Measurements from ENCODE around the gene ODAD4. TPM values are rescaled to one million over a fixed set of nuclear protein-coding genes. Genes with fewer than 3 reads are reported as not detected.

The ODAD4 gene
- total RNA-seq, 2 experiments from 2014 or later = 2.2 to 2.7 TPM

- ATAC-seq (ENCODE audit: poor library complexity) = no peak
- Histone ChIP-seq H3K27me3 (ENCODE audit: control insufficient read depth in 1 of 2, insufficient read depth in 2 of 2, low read length in 2 of 2) (no peaks in the 10 kb centered on the region), H3K4me3 (ENCODE audit: low read length) (peak overlapping the region; percentile 90), H3K27ac (ENCODE audit: low read depth in 1 of 2, low read length in 2 of 2) (peak overlapping the region in 1 of 2 donors; percentile 69), H3K4me1 (ENCODE audit: insufficient read depth, low read length) (peaks cover 35% of the 10 kb centered on the region), H3K36me3 (ENCODE audit: insufficient read depth, low read length) (peaks cover 8% of the 10 kb centered on the region), H3K9me3 (ENCODE audit: control insufficient read depth in 1 of 2, insufficient read depth in 1 of 2, low read length in 2 of 2) (no peaks in the 10 kb centered on the region)
- Mint-ChIP-seq H3K27me3 (no peaks in the 10 kb centered on the region), H3K36me3 (ENCODE audit: low read depth) (no peaks in the 10 kb centered on the region), H3K4me3 (peak overlapping the region; percentile 95), H3K9me3 (no peaks in the 10 kb centered on the region), H3K27ac (peak overlapping the region; percentile 64), H3K4me1 (ENCODE audit: low read depth) (peaks cover 27% of the 10 kb centered on the region)
- intact Hi-C loops (cut with DNase I, micrococcal nuclease) = loop anchor here in 1 of 2 experiments (1.0 to 5.0 kb wide), 4 partner anchors 11 to 98 kb away; partner anchors contain the start of genes CNP, DNAJC7, KLHL11 and ODAD4
- peak in 1 of 14 experiments; percentile 5 for DNase-seq
- ChIA-PET CTCF (interaction anchor here (1.8 kb wide), 1 partner anchor 12 kb away, joined by 12 read pairs; the partner anchor contains the start of gene ODAD4), POLR2A (interaction anchor here (0.5 to 3.6 kb wide), 8 partner anchors 10 to 470 kb away, joined by 3 to 44 read pairs (median 12); partner anchors contain the start of genes CNP, DNAJC7, EIF1 and KLHL11)
- no peak for TF ChIP-seq CTCF (IDR thresholded peaks at IDR 0.05)
Measured at GRCh38 chr17:41919165-41919817, 11.1 kb upstream of the ODAD4 start.

- H3K27ac Mint-ChIP-seq = peak overlapping the region; percentile 46
- no peak for ATAC-seq (ENCODE audit: poor library complexity)
- no peaks in the 10 kb centered on the region for H3K27me3 ChIP-seq (ENCODE audit: control insufficient read depth in 1 of 2, insufficient read depth in 2 of 2, low read length in 2 of 2)
- ChIA-PET POLR2A (interaction anchor here (3.6 kb wide), 1 partner anchor 9 kb away, joined by 44 read pairs; the partner anchor contains the start of gene ODAD4), CTCF (no interaction called here)
- no peaks in the 10 kb centered on the region for H3K9me3 ChIP-seq (ENCODE audit: control insufficient read depth in 1 of 2, insufficient read depth in 1 of 2, low read length in 2 of 2)
- DNase-seq = peak in 2 of 14 experiments; percentile 11 to 35
- intact Hi-C loops (cut with DNase I, micrococcal nuclease) = loop anchor here in 1 of 2 experiments (1.0 to 5.0 kb wide), 5 partner anchors 10 to 192 kb away; partner anchors contain the start of genes CNP, DHX58, DNAJC7 and KLHL11
- no peak overlapping the region for H3K4me3 ChIP-seq (ENCODE audit: low read length)
- no peak overlapping the region for H3K27ac ChIP-seq (ENCODE audit: low read depth in 1 of 2, low read length in 2 of 2)
- H3K36me3 Mint-ChIP-seq (ENCODE audit: low read depth) = no peaks in the 10 kb centered on the region
- H3K27me3 Mint-ChIP-seq = no peaks in the 10 kb centered on the region
- peaks cover 4% of the 10 kb centered on the region for H3K36me3 ChIP-seq (ENCODE audit: insufficient read depth, low read length)
- TF ChIP-seq CTCF (IDR thresholded peaks at IDR 0.05) = no peak
- peaks cover 32% of the 10 kb centered on the region for H3K4me1 ChIP-seq (ENCODE audit: insufficient read depth, low read length)
- H3K4me1 Mint-ChIP-seq (ENCODE audit: low read depth) = peaks cover 20% of the 10 kb centered on the region
- H3K4me3 Mint-ChIP-seq = peak overlapping the region; percentile 95
- H3K9me3 Mint-ChIP-seq = no peaks in the 10 kb centered on the region
Measured at GRCh38 chr17:41919840-41920579, 10.4 kb upstream of the ODAD4 start.

GRCh38 chr17:41920580-41920955 is 9.8 kb upstream of the ODAD4 start:
- ChIA-PET CTCF (interaction anchor here (0.7 kb wide), 1 partner anchor 51 kb away, joined by 3 read pairs; no protein-coding TSS in a partner anchor), POLR2A (no interaction called here)
- H3K36me3 ChIP-seq (ENCODE audit: insufficient read depth, low read length) = no peaks in the 10 kb centered on the region
- intact Hi-C loops (cut with DNase I, micrococcal nuclease) = loop anchor here in 1 of 2 experiments (5.0 kb wide), 1 partner anchor 192 kb away; the partner anchor contains the start of gene DHX58
- H3K27me3 ChIP-seq (ENCODE audit: control insufficient read depth in 1 of 2, insufficient read depth in 2 of 2, low read length in 2 of 2) = no peaks in the 10 kb centered on the region
- no peak overlapping the region for H3K27ac Mint-ChIP-seq
- ATAC-seq (ENCODE audit: poor library complexity) = no peak
- H3K9me3 Mint-ChIP-seq = no peaks in the 10 kb centered on the region
- H3K9me3 ChIP-seq (ENCODE audit: control insufficient read depth in 1 of 2, insufficient read depth in 1 of 2, low read length in 2 of 2) = no peaks in the 10 kb centered on the region
- no peaks in the 10 kb centered on the region for H3K36me3 Mint-ChIP-seq (ENCODE audit: low read depth)
- H3K4me1 ChIP-seq (ENCODE audit: insufficient read depth, low read length) = peaks cover 27% of the 10 kb centered on the region
- H3K4me1 Mint-ChIP-seq (ENCODE audit: low read depth) = peaks cover 17% of the 10 kb centered on the region
- TF ChIP-seq CTCF (IDR thresholded peaks at IDR 0.05) = no peak
- H3K27me3 Mint-ChIP-seq = no peaks in the 10 kb centered on the region
- H3K4me3 Mint-ChIP-seq = no peak overlapping the region
- DNase-seq = no peak
- H3K27ac ChIP-seq (ENCODE audit: low read depth in 1 of 2, low read length in 2 of 2) = no peak overlapping the region
- H3K4me3 ChIP-seq (ENCODE audit: low read length) = no peak overlapping the region

All from CD4-positive, alpha-beta T cell (primary cell).